GM19324 (cell line): Measurements from ENCODE around the gene PTPRU.

Source experiments
- ATAC-seq: cut with Tn5 transposase; IDR thresholded peaks from one replicate; pipeline ENCODE4 v1.9.1; 2021; ENCODE audit warnings: mild to moderate bottlenecking, moderate library complexity; ENCODE audit not compliant: unreplicated experiment, low FRiP score

The PTPRU gene

GRCh38 chr1:29354511-29355098 is 118.3 kb downstream of the PTPRU start:
- ATAC-seq: no peak

DNA sequence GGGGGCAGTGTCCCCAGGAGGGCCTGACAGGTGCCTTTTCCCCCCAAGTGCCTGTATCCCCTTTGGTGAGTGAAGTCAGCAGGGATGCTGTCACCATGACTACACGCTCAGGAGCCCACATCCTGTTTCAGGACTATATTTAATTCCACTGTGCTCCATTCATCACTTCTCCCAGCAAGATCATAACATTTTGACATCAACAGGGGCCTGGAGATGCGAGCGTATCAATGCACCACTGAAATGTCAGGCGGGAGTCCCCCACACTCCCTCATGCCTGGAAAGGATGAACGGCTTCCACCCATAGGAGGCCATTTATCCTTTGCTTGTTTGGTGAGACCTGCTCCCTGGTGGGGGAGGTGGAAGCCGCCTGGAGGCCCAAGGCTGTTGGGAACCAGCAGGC is 119.1 kb downstream of the PTPRU start:
- no peak for ATAC-seq

GRCh38 chr1:29356663-29357062 is 120.3 kb downstream of the PTPRU start:
- ATAC-seq: no peak

- ATAC-seq: no peak
Measured at GRCh38 chr1:29357452-29357851, 121.1 kb downstream of the PTPRU start.

DNA sequence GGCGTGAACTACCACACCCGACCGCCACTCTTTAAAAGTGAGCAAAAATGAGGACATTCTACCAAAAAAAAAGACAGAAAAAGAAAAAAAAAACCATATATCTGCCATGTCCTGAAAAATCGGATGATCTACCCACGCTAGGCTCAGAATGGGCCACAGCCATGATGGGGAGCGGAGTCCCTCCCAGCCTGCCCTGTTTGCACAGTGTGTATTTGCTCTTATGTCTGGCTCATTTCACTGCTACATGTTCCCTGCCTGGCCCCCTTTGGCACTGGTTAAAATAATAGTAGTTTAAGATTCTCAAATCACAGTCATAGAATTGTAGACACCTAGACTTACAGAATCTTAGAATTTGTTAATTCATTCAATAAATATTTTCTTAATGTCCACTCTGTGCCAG is 121.9 kb downstream of the PTPRU start:
- ATAC-seq: no peak

DNA sequence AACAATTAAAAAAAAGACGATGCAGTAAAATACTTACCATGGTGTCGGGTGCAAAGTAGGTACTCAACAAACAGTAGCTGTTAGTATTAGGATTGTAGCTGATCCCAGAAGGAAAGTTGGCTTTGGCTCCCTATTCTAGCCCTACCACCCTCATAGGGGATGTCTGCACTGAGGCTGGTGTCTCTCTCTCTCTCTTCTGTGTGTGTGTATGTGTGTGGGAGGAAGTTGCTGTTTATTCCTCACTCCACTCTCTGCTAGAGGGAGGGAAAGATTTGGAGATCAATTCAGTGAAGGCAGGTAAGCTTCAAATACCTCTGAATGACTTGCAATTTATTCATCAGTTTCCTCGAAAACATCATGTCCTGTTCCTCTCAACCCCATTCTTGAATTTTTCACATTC is 124.4 kb downstream of the PTPRU start:
- ATAC-seq: no peak

GRCh38 chr1:29361686-29362085 is 125.4 kb downstream of the PTPRU start:
- no peak for ATAC-seq

DNA sequence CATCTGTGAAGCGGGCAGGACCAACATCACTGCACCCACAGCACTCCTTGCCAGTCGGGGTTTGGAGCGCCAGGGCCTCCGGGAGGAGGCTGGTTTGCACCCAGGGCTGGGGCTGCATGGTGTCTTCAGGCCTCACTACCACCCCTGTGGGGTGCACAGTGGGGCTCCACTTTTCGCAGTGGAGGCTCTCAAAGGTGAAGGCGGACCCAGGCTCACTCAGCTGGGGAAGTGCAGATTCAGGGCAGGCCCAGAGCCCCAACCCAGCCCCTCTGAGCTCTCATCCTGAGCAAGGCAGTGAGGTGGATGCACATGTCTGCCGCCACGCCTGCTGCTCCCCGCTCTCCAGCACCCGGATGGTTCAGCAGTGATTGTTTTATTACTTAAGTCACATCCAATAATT is 125.8 kb downstream of the PTPRU start:
- ATAC-seq: no peak

GRCh38 chr1:29362764-29363163 is 126.4 kb downstream of the PTPRU start:
- ATAC-seq: no peak

DNA sequence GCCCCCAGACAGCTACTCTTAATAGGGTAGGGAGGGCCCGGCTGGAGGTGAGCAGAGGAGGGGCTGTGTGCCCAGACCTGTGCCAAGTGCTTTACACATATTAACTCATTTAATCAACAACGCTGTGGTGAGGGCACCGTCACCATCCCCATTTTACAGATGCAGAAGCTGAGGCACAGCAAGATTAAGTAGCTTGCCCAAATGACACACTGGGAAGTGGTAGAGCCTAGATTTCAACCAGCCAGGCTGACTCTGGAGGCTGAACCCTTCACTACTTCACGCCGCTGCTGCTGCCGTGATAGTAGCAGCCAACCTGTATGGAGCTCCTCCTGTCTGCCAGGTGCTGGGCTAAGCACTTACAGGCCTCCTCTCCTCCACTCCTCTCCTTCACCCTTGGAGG is 127.2 kb downstream of the PTPRU start:
- ATAC-seq: no peak

DNA sequence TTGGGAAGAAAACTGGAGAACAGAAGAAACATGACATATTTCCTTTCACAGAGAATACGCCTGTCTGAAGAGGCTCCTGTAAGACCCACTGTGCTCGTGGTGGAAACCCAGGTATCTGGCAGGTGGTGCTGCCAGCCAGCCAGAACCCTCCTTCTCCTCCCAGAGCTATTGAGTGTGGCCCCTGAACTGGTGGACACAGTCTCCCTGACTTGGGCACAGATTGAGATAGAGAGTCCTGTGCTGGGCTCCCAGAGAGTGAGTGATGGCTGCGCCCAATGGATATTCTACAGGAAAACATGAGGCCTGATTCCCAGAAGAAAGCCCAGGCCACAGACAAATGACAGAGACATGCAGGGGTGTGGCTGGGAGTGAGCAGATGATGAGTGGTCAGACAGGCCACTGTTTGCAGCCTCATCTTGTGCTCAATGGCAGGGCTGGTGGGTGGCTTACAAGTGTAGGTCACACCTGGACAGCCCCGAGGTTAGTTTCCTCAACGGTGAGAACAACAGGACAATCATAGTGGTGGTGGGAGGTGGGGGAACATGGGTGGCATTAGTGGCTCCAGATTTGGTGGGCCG is 127.9 kb downstream of the PTPRU start:
- no peak for ATAC-seq

GRCh38 chr1:29365906-29366670 is 129.8 kb downstream of the PTPRU start:
- no peak for ATAC-seq

- no peak for ATAC-seq
Measured at GRCh38 chr1:29368936-29369932, 132.9 kb downstream of the PTPRU start.

- no peak for ATAC-seq
Measured at GRCh38 chr1:29370067-29370466, 133.7 kb downstream of the PTPRU start.

DNA sequence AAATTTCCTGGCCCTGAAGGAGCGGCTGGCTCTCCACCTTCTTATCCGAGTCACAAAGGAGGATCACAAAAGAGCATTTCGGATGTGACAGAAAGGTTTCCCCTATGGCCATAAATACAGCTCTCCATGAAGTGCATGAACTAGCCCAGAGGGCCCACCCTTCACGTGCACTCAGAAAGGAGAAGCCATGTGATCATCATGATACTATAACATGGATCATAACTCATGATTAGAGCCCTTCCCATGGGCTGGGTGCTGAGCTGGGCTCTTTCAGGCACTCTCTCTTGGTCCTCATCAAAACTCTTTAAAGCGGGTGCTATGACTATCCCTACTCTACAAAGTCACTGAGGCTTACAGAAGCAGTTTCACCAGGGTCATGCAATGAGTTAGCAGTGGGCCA is 135.0 kb downstream of the PTPRU start:
- ATAC-seq: no peak

- ATAC-seq: no peak
Measured at GRCh38 chr1:29372108-29372507, 135.8 kb downstream of the PTPRU start.
